ENCODE data around the gene STXBP6.

Gene STXBP6

DNA sequence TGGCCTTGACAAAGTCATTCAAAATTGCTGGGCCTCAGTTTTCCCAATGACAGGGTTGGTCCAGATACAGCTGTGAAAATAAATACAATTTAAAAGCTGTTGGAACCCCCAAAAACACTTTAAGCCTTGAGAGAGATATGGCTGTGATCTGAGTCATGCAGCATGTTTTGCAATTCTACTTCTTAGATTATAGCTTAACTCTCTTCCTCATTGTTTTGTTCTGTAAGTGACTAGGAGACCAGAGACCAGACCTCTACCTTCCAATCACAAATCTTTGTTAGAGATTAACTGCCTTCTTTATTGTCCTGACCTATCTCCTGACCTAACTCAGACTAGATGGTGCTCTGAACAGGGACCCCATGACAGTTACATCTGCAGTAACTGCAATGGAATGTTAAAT, 198.1 kb downstream of the STXBP6 start:
- TF ChIP-seq, protein P1, sequence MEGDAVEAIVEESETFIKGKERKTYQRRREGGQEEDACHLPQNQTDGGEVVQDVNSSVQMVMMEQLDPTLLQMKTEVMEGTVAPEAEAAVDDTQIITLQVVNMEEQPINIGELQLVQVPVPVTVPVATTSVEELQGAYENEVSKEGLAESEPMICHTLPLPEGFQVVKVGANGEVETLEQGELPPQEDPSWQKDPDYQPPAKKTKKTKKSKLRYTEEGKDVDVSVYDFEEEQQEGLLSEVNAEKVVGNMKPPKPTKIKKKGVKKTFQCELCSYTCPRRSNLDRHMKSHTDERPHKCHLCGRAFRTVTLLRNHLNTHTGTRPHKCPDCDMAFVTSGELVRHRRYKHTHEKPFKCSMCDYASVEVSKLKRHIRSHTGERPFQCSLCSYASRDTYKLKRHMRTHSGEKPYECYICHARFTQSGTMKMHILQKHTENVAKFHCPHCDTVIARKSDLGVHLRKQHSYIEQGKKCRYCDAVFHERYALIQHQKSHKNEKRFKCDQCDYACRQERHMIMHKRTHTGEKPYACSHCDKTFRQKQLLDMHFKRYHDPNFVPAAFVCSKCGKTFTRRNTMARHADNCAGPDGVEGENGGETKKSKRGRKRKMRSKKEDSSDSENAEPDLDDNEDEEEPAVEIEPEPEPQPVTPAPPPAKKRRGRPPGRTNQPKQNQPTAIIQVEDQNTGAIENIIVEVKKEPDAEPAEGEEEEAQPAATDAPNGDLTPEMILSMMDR (IDR thresholded peaks at IDR 0.05), result no peak

DNA sequence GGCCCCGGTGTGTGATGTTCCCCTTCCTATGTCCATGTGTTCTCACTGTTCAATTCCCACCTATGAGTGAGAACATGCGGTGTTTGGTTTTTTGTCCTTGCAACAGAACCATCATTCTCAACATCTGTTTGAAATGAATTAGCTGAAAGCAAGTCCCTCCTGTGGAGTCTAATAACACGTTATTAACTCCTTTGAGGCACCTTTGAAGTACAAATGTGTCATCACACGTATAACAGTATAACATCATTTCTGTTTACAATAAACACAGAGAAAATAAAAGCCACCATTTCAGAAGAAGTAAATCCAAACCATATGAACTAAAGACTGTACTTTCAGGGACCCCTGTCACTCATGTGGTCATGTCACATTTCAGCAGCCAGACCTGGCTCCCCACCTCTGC, 198.5 kb downstream of the STXBP6 start:
- TF ChIP-seq, protein P1 (IDR thresholded peaks at IDR 0.05), result no peak

DNA sequence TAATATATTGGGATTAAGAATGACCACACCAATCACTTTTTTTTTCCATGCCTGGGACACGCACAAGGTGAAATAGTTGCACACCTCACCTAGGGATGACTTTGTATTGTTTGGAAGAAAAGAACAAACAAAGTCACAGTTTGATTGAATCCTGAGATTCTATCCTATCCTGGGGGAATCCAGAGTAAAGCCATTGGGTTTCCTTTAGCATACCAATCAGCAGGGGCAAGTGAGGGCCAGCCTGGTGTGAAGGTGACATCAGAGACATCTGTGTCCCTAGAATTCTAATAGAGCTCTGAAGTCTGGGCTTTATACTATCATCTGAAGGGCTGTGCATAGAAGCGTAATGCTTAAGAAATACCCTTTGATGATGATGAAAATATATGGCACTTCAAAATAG, 199.9 kb downstream of the STXBP6 start:
- TF ChIP-seq, protein P1 (IDR thresholded peaks at IDR 0.05), result no peak

- TF ChIP-seq, protein P1 (IDR thresholded peaks at IDR 0.05), result no peak
These were observed 200.5 kb downstream of the STXBP6 start for GRCh38 chr14:24849471-24849870.

DNA sequence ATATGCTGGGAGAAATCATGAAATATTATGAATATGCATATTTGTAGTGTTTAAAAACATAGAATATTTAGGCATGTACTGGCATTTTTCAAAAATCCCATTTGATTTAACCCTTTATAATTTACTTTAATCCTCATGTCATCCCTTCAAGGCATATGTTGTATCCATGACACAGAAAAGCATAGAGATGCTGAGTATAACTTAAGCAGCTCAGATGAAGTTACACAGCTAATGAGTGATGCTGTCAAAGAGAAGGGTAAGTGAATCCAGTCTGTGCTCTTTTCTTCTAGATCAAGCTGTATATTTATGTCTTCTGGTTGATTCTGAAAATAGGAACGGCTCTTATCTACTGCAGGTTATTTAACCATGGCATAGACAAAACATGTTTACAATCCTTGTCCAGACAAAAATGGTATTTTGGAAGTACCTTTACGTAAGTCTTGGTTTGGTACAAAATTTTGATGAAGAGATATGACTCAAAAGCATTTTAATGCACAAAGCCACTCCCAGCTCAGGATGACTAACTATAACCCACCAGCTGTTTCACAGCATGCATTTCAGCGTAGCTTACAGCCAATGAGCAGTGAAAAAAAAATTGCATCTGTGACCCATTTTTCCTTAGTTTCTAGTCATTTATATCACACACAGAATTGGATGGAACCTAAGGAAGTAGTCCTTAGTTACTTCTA, 201.7 kb downstream of the STXBP6 start:
- TF ChIP-seq, protein P1 (IDR thresholded peaks at IDR 0.05), result no peak

DNA sequence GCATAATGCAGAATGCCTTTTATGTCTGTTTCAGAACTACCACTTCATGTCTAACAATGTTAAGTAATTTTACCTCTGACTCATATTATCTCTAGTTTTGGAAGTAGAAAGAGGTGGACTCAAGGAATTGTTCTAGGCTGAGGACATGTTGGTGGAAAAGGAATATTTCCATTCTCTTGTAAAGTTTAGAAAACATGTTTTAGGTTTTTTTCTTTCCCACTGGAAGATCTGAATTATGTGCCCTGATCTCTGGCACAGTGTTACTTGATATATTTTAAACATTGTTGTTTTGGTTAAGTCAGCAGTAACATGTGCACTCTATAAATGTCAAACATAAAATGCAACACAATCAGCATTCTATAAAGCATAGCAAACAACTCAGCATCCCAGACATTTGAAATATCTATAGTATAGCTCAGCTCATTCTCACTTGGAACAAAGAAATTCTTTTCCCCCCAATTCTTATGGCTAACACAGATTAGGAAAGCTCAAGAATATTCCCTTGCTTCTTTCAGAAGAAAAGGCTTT, 202.3 kb downstream of the STXBP6 start:
- TF ChIP-seq, protein P1 (IDR thresholded peaks at IDR 0.05), result no peak

DNA sequence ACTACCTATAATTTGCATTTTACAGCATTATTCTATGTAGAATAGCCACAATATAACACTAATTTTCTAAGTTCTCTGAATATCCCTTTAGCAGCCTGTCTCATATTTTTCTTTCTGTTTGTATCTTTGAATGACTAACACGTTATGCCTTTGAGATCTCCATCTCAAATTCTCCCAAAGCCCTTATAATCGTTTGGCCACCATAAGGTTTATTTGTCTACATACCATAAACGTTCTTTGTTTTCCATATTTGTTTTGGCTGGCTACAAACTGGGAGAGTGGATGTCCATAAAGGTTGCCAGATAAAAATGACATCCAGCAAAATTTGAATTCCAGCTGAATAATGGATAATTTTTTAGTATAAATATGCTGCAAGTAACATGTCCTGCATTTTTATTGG, 203.7 kb downstream of the STXBP6 start:
- TF ChIP-seq, protein P1 (IDR thresholded peaks at IDR 0.05), result no peak

Data from LNCAP (cell line).